Measurements from ENCODE around the gene SCYGR4.

GRCh38 chr2:227613272-227613660 lies 4.0 kb upstream of the SCYGR4 start:
- TF ChIP-seq PYGO2 (tag; IDR thresholded peaks at IDR 0.05) (no peak), CTCF (IDR thresholded peaks at IDR 0.05 in 2 of 3, conservative IDR thresholded peaks at IDR 0.05 in 1 of 3; ENCODE audit: insufficient read depth in 2 of 3, low read depth in 1 of 3, low read length in 3 of 3) (no peak), ZNF143 (CRISPR knock-in tag; IDR thresholded peaks at IDR 0.05) (no peak)

Data from K562 (cell line).